DND-41 (cell line): ENCODE measurements around the gene CLCN7.

Experiments
- EZH2 ChIP-seq: IDR thresholded peaks from 3 replicates; pipeline ENCODE4 v1.6.1; 2012; ENCODE audit warnings: borderline replicate concordance, low read depth, mild to moderate bottlenecking, moderate library complexity, low read length, inconsistent platforms; ENCODE audit not compliant: severe bottlenecking
- TF ChIP-seq, protein P1 (sequence below): IDR thresholded peaks from 2 replicates; pipeline ENCODE4 v1.5.1; 2012; ENCODE audit warnings: borderline replicate concordance, low read length, moderate library complexity, mild to moderate bottlenecking; ENCODE audit not compliant: poor library complexity, severe bottlenecking; ENCODE audit errors: extremely low read depth

DNA sequence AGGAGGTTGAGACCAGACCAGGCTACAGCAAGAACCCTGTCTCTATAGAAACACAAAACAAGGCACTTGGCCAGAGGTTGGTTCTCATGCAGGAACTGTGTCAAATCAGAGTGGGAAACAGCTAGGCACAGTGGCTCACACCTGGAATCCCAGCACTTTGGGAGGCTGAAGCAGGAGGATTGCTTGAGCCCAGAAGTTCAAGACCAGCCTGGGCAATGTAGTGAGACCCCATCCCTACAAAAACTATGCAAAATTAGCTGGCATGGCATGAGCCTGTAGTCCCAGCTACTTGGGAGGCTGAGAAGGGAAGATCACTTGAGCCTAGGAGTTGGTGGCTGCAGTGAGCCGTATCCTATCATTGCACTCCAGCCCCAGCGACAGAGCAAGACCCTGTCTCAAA is 62.0 kb downstream of the CLCN7 start:
- TF ChIP-seq, protein P1, sequence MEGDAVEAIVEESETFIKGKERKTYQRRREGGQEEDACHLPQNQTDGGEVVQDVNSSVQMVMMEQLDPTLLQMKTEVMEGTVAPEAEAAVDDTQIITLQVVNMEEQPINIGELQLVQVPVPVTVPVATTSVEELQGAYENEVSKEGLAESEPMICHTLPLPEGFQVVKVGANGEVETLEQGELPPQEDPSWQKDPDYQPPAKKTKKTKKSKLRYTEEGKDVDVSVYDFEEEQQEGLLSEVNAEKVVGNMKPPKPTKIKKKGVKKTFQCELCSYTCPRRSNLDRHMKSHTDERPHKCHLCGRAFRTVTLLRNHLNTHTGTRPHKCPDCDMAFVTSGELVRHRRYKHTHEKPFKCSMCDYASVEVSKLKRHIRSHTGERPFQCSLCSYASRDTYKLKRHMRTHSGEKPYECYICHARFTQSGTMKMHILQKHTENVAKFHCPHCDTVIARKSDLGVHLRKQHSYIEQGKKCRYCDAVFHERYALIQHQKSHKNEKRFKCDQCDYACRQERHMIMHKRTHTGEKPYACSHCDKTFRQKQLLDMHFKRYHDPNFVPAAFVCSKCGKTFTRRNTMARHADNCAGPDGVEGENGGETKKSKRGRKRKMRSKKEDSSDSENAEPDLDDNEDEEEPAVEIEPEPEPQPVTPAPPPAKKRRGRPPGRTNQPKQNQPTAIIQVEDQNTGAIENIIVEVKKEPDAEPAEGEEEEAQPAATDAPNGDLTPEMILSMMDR = no peak
- TF ChIP-seq EZH2 = no peak
